Kidney (tissue), 14 donors: ENCODE data around the gene ABHD14A. TPM values are rescaled to one million over a fixed set of nuclear protein-coding genes. Genes with fewer than 3 reads are reported as not detected.

ENCODE experiments used
- DNase-seq, 5 donors: peaks; one replicate each; pipeline ENCODE4 v3.0.0-alpha.2; 2013 to 2020
- FAIRE-seq: peaks from 2 replicates; lab custom pipeline; 2012; peaks lifted over from hg19 to GRCh38; lab: Jason Lieb, UNC
- H3K27ac ChIP-seq, 2 donors: one replicate each; pipeline ENCODE4 v1.7.0; 2013; ENCODE audit warnings: low read depth in 2 of 2, low read length in 2 of 2, inconsistent platforms in 1 of 2
- H3K27me3 ChIP-seq: one replicate; pipeline ENCODE4 v1.7.1; 2013; ENCODE audit warnings: low read length, inconsistent platforms; ENCODE audit not compliant: control insufficient read depth, insufficient read depth
- H3K36me3 ChIP-seq, 3 donors: one replicate each; pipeline versions ENCODE4 v1.7.0 to v1.7.1; 2013; ENCODE audit warnings: low read length in 3 of 3, control low read depth in 1 of 3, inconsistent platforms in 1 of 3; ENCODE audit not compliant: insufficient read depth in 3 of 3, control insufficient read depth in 2 of 3
- H3K4me1 ChIP-seq, 3 donors: one replicate each; pipeline versions ENCODE4 v1.7.0 to v1.7.1; 2013; ENCODE audit warnings: low read length in 3 of 3, inconsistent platforms in 1 of 3, low read depth in 1 of 3; ENCODE audit not compliant: control insufficient read depth in 2 of 3, insufficient read depth in 2 of 3
- H3K4me3 ChIP-seq, 3 donors: one replicate each; pipeline versions ENCODE4 v1.7.0 to v1.8.1; 2013; ENCODE audit warnings: low read length in 3 of 3, control low read depth in 1 of 3, inconsistent platforms in 1 of 3
- H3K9ac ChIP-seq, 3 donors: one replicate each; pipeline versions ENCODE4 v1.7.0 to v1.7.1; 2013; ENCODE audit warnings: low read length in 3 of 3, control low read depth in 1 of 3, inconsistent platforms in 1 of 3
- H3K9me3 ChIP-seq, 3 donors: one replicate each; pipeline versions ENCODE4 v1.7.0 to v1.7.1; 2013; ENCODE audit warnings: low read length in 3 of 3, control low read depth in 1 of 3, inconsistent platforms in 1 of 3; ENCODE audit not compliant: control insufficient read depth in 2 of 3, insufficient read depth in 1 of 3
- CTCF ChIP-seq: IDR thresholded peaks from 3 replicates; pipeline ENCODE4 v1.5.1; 2012; ENCODE audit warnings: mild to moderate bottlenecking, moderate library complexity, borderline replicate concordance; ENCODE audit not compliant: insufficient read depth; ENCODE audit errors: extremely low read depth
- intact Hi-C: fragments of 100-400 bp; cut with DNase I; formaldehyde crosslinking; loops from one replicate; pipeline ENCODE4 v1.11.1; 2022
- polyA plus RNA-seq: library from polyadenylated mRNA; stranded (reverse); fragments of 350-450 nt; fragmentation: Illumina TruSeq; extraction: RNeasy Lipid Tissue Mini Kit (QIAGEN cat#74804); gene quantifications from one replicate; pipeline ENCODE4 v1.2.3, GENCODE V29; 2014; ENCODE audit warnings: low read depth, low replicate concordance; ENCODE audit not compliant: insufficient read depth
- total RNA-seq: library from RNA; stranded (reverse); fragmentation: NEBNext Ultra II Directional; extraction: Animal tissue kit (Norgen Biotek cat#: 25700); gene quantifications from one replicate; pipeline ENCODE4 v1.2.1, GENCODE V29; 2021
- donor health status: control.
- donor health status: control.
- donor health status: control.
- donor health status: control.
- donor health status: control.
- donor health status: DM: yes; HTN: yes; CAD: no.
- donor health status: Normal renal cell carcinoma (clear cell type).

ABHD14A gene
- total and polyA plus RNA-seq, 2 donors from 2014 or later, result 20.7 to 50.5 TPM

DNA sequence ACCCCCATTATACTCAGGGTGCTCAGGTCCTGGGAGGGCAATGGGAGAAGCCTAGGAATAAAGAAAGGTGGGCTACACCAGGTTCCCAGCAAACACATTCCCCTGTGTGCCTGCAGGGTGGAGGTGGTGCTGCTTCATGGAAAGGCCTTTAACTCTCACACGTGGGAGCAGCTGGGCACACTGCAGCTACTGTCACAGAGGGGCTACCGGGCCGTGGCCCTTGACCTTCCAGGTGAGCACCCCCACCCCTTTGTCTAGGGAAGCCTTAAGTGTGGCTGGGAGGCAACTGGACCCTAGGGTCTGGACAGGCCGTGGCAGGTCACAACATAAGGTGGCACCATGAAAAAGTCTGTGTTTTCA lies 3.3 kb downstream of the ABHD14A start:
- DNase-seq, result no peak
- intact Hi-C loops, result no loop called here
- H3K9ac ChIP-seq, result no peak overlapping the region
- TF ChIP-seq CTCF, result no peak
- H3K4me1 ChIP-seq, result peaks cover 3 to 30% (median 4%) of the 10 kb centered on the region in 3 donors
- H3K9me3 ChIP-seq, result no peaks in the 10 kb centered on the region
- FAIRE-seq, result no peak
- H3K27ac ChIP-seq, result peak overlapping the region in 1 of 2 donors; percentile 9
- H3K27me3 ChIP-seq, result no peaks in the 10 kb centered on the region
- H3K36me3 ChIP-seq, result peaks cover 0 to 4% (median 3%) of the 10 kb centered on the region in 3 donors
- no peak overlapping the region for H3K4me3 ChIP-seq

DNA sequence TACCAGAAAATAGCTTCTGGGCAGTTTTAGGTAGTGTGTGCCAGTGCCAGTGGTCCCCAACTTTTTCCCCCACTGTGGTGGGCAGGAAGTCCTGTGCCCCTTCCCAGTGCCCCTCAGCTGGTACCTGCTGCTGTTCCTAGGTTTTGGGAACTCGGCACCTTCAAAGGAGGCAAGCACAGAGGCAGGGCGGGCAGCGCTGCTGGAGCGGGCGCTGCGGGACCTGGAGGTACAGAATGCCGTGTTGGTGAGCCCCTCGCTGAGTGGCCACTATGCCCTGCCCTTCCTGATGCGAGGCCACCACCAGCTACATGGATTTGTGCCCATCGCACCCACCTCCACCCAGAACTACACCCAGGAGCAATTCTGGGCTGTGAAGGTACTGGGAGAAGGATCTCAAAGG lies 5.4 kb downstream of the ABHD14A start:
- TF ChIP-seq CTCF, result no peak

DNA sequence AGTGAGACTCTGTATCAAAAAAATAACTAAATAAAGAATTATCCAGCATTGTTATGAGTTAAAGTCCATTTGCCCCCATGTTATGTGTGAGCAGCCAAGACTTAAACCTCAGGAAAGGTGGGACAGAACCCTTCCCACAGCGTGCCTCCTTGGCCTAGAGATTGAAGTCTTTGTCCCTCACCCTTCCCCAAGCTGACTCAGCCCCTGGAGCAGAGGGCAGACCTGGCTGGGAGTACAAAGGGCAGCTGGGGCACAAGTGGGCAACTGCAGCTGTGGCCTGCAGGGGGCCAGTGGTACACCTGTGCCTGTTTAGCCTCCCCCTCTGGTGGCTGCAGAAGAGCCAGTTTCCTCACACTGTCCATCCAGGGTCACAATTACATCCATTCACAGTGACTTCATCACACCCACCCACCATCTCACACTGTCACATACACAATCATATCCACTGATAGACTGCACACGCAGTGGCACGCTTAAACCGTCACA lies 7.5 kb downstream of the ABHD14A start:
- DNase-seq (peak in 4 of 5 donors; percentile 65 to 83 (median 72)), FAIRE-seq (no peak)
- peak overlapping the region; percentile 89 to 97 for H3K27ac ChIP-seq
- peak; percentile 44 for TF ChIP-seq CTCF
- H3K9me3 ChIP-seq, result no peaks in the 10 kb centered on the region
- H3K36me3 ChIP-seq, result peaks cover 0 to 4% (median 3%) of the 10 kb centered on the region in 3 donors
- H3K27me3 ChIP-seq, result no peaks in the 10 kb centered on the region
- H3K9ac ChIP-seq, result peak overlapping the region; percentile 30 to 74 (median 52)
- peaks cover 2 to 28% (median 4%) of the 10 kb centered on the region in 3 donors for H3K4me1 ChIP-seq
- intact Hi-C loops, result no loop called here
- H3K4me3 ChIP-seq, result peak overlapping the region; percentile 57 to 87 (median 82)

More for the DNA sequence above, 5.4 kb downstream of the ABHD14A start:
- intact Hi-C loops, result no loop called here
- Histone ChIP-seq H3K9me3 (no peaks in the 10 kb centered on the region), H3K9ac (no peak overlapping the region), H3K36me3 (peaks cover 0 to 4% (median 3%) of the 10 kb centered on the region in 3 donors), H3K4me3 (no peak overlapping the region), H3K4me1 (peaks cover 4 to 29% (median 5%) of the 10 kb centered on the region in 3 donors), H3K27ac (no peak overlapping the region), H3K27me3 (no peaks in the 10 kb centered on the region)
- DNase-seq (no peak), FAIRE-seq (no peak)
